Progenitor cell of endocrine pancreas (in vitro differentiated cells): Measurements from ENCODE around the gene SLC25A38. TPM values are rescaled to one million over a fixed set of nuclear protein-coding genes. Genes with fewer than 3 reads are reported as not detected.

Experiments
- DNase-seq: peaks from one replicate; pipeline ENCODE4 v3.0.0; 2021; ENCODE audit warnings: low spot score; ENCODE audit not compliant: unreplicated experiment
- H3K27ac Mint-ChIP-seq: 2 replicates; pipeline ENCODE4 v1.8.0; 2021; ENCODE audit warnings: mild to moderate bottlenecking, moderate library complexity, mixed read lengths
- H3K27me3 Mint-ChIP-seq: 2 replicates; pipeline ENCODE4 v1.8.0; 2021; ENCODE audit warnings: mixed read lengths
- H3K36me3 Mint-ChIP-seq: 2 replicates; pipeline ENCODE4 v1.8.0; 2022; ENCODE audit warnings: mixed read lengths; ENCODE audit not compliant: insufficient read depth
- H3K4me1 Mint-ChIP-seq: 2 replicates; pipeline ENCODE4 v1.8.0; 2021; ENCODE audit warnings: low read depth, mixed read lengths
- H3K4me3 Mint-ChIP-seq: 2 replicates; pipeline ENCODE4 v1.8.0; 2021; ENCODE audit warnings: low read depth, mild to moderate bottlenecking, moderate library complexity, mixed read lengths
- H3K9me3 Mint-ChIP-seq: 2 replicates; pipeline ENCODE4 v1.8.0; 2021; ENCODE audit warnings: low read depth, mixed read lengths
- CTCF ChIP-seq: fragments of 200-600 bp; sonication (generic); IDR thresholded peaks from one replicate; pipeline ENCODE4 v1.5.0; 2021; ENCODE audit warnings: antibody characterized with exemption, mild to moderate bottlenecking; ENCODE audit not compliant: unreplicated experiment
- total RNA-seq: library from RNA; stranded (reverse); gene quantifications from 2 replicates; pipeline ENCODE4 v1.2.1, GENCODE V29; 2021

Gene SLC25A38
- total RNA-seq, 1 donor from 2014 or later = 38.0 TPM

DNA sequence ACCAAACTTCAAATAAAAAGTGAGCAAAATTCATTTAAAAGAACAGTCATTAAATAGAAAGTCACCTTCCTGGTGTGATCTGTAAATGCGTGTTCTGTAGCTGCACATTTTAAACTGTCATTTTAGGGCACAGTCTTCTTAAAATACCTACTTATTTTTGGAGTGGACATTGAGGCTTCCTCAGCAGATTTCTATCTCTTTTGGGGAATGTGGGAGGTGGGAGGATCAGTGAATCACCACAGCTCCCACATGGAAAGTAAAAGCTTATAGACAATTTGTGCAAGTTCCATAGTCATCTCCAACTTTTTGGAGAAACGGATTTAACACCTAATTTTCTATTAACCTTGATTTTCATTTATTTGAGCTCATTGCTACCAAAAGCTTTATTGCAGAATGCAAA is 63.3 kb downstream of the SLC25A38 start:
- no peaks in the 10 kb centered on the region for H3K9me3 Mint-ChIP-seq
- H3K4me1 Mint-ChIP-seq = peaks cover 2% of the 10 kb centered on the region
- no peak overlapping the region for H3K27ac Mint-ChIP-seq
- DNase-seq = no peak
- no peaks in the 10 kb centered on the region for H3K36me3 Mint-ChIP-seq
- peaks cover 11% of the 10 kb centered on the region for H3K27me3 Mint-ChIP-seq
- no peak overlapping the region for H3K4me3 Mint-ChIP-seq
- TF ChIP-seq CTCF = no peak

Other genes starting within 250 kb of the SLC25A38 start
- gene CSRNP1, start 229.8 kb upstream of the SLC25A38 start, total RNA-seq = 6.6 and 6.7 TPM in 2 replicates
- 0.16 TPM in 1 of 2 replicates, not detected in the other for gene XIRP1, start 190.8 kb upstream of the SLC25A38 start, total RNA-seq
- gene CX3CR1, start 103.3 kb upstream of the SLC25A38 start, total RNA-seq = not detected in 2 replicates
- not detected in 2 replicates for gene CCR8, start 53.7 kb upstream of the SLC25A38 start, total RNA-seq
- gene RPSA, start 23.4 kb downstream of the SLC25A38 start, total RNA-seq = 1,289 and 1,295 TPM in 2 replicates
- not detected in 2 replicates for gene MOBP, start 84.3 kb downstream of the SLC25A38 start, total RNA-seq